Activated naive CD8-positive, alpha-beta T cell treated with anti-CD3 and anti-CD28 coated beads, Interleukin-2, amount 50 U/mL, for 16 hours (primary cell): ENCODE data around the gene ASB8.

ENCODE experiments used
- DNase-seq: peaks from one replicate; pipeline ENCODE4 v3.0.0-alpha.2; 2020; ENCODE audit warnings: low read depth, low spot score

ASB8 gene

DNA sequence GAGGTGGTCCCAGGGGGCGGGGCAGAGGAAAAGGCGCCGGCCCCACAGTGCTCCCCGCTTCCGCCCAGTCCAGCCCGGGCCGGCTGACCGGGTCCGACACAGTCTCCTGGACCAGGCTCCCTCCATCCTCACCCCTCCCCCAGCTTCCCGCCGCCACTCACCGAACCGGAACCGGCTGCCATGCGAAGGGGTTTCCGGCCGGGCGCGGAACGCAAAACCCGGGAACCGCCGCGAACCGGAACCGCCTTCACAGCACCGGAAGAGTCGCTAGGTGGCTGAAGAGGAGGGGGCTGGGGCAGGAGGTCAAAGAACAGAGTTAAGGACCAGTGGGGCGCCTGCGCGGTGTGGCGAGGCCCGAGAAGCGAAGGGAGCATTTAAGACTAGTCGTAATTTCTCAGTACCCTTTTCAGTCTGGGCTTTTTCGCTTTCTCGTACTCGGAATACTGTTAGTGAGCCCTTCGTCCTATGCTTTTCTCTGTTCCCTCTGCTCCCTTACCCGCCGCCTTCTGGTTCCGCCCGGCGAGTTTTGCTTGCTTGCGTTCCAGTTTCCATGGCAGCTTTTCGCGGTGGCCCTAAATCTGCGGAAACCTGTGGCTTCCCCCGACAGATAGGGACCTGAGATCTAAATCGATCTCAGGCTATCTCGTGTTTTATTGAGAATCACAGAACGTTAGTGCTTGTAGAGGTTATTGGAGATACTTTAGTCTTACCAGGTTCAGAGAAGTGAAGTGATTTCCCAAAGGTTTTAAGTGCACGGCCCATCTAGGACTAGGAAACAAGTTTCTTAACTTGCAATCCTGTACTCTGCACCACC lies 51.2 kb downstream of the ASB8 start, which contains the start of gene SENP1:
Gene SENP1, minus strand, starts transcription at position 213 of the 814 bp plus-strand sequence. CDS start 4,607 bp downstream, outside the sequence.
- DNase-seq: peak; percentile 79

DNA sequence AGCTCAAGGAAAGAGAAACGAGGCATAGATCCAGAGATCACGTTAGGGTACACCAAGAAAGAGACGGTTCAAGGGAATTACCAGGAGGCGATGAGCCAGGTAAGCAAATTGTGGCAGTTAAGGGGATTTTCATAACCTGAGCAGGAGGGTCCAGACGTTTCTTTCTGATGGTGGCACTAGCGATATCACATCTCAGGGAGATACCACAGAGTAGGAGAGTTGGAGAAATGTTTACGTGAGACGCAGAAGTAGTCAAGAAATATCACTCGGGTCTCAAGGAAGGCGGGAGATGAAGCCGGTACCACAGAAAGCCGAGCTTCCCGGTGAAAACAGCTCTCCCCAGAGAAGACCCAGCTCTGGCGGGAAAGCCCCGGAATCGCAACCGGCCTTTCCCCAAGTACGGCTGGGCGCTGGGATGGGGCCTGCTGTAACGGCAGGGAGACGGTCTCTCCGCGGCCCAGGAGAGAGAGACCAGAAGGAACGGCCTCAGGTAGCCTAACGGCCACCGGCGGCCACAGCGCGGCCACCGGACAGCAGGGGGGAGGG lies 51.9 kb downstream of the ASB8 start:
- no peak for DNase-seq

DNA sequence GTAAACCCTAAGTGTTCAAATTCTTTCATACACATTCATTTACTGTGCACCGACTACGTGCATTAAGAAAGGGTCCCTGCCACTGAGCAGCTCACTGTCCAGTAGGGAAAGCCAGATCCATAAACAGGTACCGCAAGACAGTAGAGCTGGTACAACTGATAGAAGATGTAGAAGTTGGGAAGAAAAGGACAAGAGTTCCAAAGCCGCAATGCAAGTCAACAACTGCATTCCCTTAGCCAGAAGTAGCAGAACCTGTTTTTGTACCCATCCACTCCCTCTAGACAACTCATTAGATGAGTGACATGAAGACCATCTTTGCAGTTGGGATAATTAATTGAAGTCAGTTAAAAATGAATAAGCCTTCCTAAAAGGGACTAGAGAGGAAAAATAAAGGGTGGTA lies 52.8 kb downstream of the ASB8 start:
- DNase-seq: no peak
